22Rv1 (cell line): ENCODE data around the gene ZNF821.

Experiments used
- H3K27ac ChIP-seq: fragments of 450-650 bp; 2 replicates; pipeline ENCODE4 v1.5.1; 2017
- CTCF ChIP-seq: fragments of 450-650 bp; IDR thresholded peaks from 2 replicates; pipeline ENCODE4 v1.5.1; 2017; ENCODE audit warnings: mild to moderate bottlenecking
- ZFX ChIP-seq: fragments of 450-650 bp; IDR thresholded peaks from 2 replicates; pipeline ENCODE4 v1.6.1; 2017; ENCODE audit warnings: antibody characterized with exemption, borderline replicate concordance

ZNF821 gene

GRCh38 chr16:71927787-71928186 lies 43.8 kb upstream of the ZNF821 start:
- TF ChIP-seq ZFX: no peak
- no peak for TF ChIP-seq CTCF
- H3K27ac ChIP-seq: no peak overlapping the region

GRCh38 chr16:71927383-71927782 lies 43.4 kb upstream of the ZNF821 start:
- TF ChIP-seq CTCF (no peak), ZFX (no peak)
- H3K27ac ChIP-seq: peak overlapping the region; percentile 30; the same call in 1 of the 2 replicates

- TF ChIP-seq ZFX: no peak
- no peak for TF ChIP-seq CTCF
- H3K27ac ChIP-seq: no peak overlapping the region
Measured at GRCh38 chr16:71924710-71925109, 40.7 kb upstream of the ZNF821 start.

- H3K27ac ChIP-seq: no peak overlapping the region
- TF ChIP-seq ZFX: no peak
- TF ChIP-seq CTCF: no peak
Measured at GRCh38 chr16:71923941-71924690, 40.1 kb upstream of the ZNF821 start.

- no peak overlapping the region for H3K27ac ChIP-seq
- TF ChIP-seq CTCF (no peak), ZFX (no peak)
Measured at GRCh38 chr16:71920658-71921057, 36.7 kb upstream of the ZNF821 start.

- no peak for TF ChIP-seq CTCF
- no peak for TF ChIP-seq ZFX
- no peak overlapping the region for H3K27ac ChIP-seq
Measured at GRCh38 chr16:71919035-71919434, 35.1 kb upstream of the ZNF821 start.

GRCh38 chr16:71917900-71918299 lies 33.9 kb upstream of the ZNF821 start:
- TF ChIP-seq CTCF (no peak), ZFX (no peak)
- H3K27ac ChIP-seq: no peak overlapping the region
